GM19397 (cell line): ENCODE measurements around the gene PPP1R10.
"Not testable (repeated sequence)": the region's sequence is repeated elsewhere in the genome, so short reads cannot be mapped to it uniquely, and the experiment has no call there.

Experiments
- ATAC-seq: cut with Tn5 transposase; IDR thresholded peaks from one replicate; pipeline ENCODE4 v1.9.1; 2021; ENCODE audit warnings: mild to moderate bottlenecking, moderate library complexity; ENCODE audit not compliant: unreplicated experiment

PPP1R10 gene

GRCh38 chr6:30616811-30617564, at the start of gene PPP1R10:
PPP1R10 (minus strand) TSS chr6:30617243; CDS start chr6:30609944, 7,299 bp downstream.
- ATAC-seq, result peak; percentile 80

- not testable (repeated sequence) for ATAC-seq
Observed at GRCh38 chr6:30666300-30666699, 49.3 kb upstream of the PPP1R10 start.

DNA sequence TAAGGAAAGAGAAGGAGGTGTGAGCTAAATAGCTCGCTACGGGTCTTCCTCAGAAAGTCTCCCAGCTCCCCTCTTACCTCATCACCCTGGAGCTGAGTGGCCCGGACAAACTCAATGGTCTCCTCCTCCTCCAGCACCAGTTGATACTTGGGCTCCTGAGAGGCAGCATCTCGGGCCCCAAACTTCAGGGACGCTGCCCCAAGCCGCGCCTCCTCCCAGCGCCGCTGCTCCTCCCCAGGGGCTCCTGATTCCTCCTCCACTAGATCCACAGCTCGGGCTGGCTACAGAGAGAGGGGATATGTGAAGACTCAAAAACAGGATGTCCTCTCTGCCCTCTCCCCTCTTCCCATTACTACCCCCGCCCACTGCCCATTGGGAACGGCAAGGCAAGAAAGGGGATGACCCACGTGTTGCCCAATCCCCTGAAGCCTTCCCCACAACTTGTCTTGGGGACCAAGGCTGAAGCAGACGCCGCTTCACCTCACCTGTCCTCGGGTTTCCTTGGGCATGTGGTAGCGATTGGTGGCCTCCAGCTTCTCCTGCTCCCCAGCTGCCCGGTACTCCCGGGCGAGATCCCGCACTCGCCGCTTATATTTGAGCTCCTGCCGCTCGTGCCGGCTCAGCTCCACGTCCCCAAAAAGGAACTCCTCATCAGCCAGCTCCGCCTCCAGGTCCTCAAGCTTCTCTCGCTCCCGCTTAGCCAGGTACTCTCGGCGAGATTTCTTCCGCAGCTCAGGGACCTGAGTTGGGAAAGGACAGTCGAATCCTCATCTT, 48.1 kb upstream of the PPP1R10 start:
- ATAC-seq, result no peak

GRCh38 chr6:30657922-30658321, 40.9 kb upstream of the PPP1R10 start:
- ATAC-seq, result not testable (repeated sequence)

GRCh38 chr6:30657454-30657853, 40.4 kb upstream of the PPP1R10 start:
- ATAC-seq, result no peak

DNA sequence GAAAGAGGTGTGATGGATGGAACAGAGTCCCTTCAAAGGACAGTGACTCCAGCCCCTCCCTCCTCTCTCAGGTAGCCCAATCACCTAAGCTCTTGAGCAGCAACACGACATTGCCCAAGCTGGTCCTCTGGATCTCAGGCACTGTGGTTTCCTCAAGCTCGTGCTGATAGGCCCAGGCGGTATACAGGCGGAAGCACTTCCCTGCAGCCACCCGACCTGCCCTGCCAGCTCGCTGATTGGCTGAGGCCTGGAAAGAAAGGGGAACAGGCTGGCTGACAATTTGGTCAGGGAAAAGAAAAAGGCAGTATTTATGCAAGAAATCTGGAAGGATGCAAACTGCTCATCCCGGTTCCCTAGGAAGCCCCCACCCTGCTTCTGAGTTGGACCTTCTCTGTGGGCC, 39.5 kb upstream of the PPP1R10 start:
- no peak for ATAC-seq

DNA sequence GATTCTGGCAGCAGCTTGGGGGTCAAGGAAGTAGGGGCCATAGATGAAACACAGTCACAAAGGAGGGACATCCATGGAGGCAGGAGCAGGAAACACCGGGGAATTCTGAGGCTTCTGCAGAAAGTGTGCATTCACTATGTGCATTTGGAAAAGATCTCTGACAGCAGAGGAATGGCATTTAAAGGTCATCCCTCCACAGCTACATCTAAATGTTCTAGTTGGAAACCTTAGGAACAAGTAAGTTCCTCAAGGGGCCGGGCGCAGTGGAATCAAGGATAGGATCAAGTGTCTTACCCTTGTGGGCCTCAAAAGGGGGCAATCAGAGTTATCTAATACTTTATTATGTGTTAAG, 38.7 kb upstream of the PPP1R10 start:
- no peak for ATAC-seq

- no peak for ATAC-seq
Observed at GRCh38 chr6:30654798-30655742, 38.0 kb upstream of the PPP1R10 start.

GRCh38 chr6:30651143-30651542, 34.1 kb upstream of the PPP1R10 start:
- ATAC-seq, result no peak

- peak; percentile 66 for ATAC-seq
Observed at GRCh38 chr6:30647242-30648116, 30.4 kb upstream of the PPP1R10 start.

GRCh38 chr6:30646450-30647241, 29.6 kb upstream of the PPP1R10 start, which contains the start of gene C6orf136:
C6orf136 (plus strand) TSS chr6:30647133; CDS start chr6:30647232, 99 bp downstream.
- peak; percentile 58 for ATAC-seq

GRCh38 chr6:30645989-30646388, 28.9 kb upstream of the PPP1R10 start:
- ATAC-seq, result no peak

DNA sequence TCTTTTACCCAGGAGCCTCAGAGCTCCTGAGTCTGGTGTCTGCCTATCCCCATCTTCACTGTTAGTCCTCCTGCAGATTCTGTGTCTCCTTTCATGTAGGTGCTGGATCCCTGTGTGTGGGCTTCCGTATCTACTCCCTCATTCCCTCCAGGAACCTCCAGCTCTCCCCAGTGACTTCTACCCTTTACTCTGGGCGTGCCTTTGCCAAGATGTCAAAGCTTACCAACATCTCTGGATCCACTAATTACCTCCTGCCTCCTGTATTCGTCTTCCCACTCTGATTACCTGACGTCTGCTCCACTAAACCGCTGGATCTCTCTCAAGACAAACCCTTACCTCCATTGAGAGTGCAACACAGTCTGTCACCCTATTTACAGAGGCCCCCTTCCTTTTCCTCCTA, 27.7 kb upstream of the PPP1R10 start:
- no peak for ATAC-seq

DNA sequence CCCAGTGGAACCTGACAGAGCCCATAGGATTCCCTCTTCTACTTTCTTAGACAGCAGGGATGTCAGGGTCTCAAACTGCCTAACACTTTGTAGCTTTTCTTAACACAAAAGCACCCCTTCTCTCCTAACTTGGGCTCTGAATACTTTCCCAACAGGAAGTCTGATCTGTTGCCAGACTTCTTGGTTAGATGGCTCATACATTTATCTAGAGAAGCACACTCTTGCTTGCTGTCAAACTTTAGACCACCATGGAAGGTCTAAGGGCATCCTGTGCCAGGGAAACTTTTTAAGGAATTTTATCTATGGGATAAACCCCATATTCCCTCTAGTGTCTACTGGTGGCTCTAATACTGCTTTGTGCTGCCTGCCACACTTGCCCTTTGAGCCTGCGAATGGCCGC, 26.6 kb upstream of the PPP1R10 start:
- no peak for ATAC-seq

DNA sequence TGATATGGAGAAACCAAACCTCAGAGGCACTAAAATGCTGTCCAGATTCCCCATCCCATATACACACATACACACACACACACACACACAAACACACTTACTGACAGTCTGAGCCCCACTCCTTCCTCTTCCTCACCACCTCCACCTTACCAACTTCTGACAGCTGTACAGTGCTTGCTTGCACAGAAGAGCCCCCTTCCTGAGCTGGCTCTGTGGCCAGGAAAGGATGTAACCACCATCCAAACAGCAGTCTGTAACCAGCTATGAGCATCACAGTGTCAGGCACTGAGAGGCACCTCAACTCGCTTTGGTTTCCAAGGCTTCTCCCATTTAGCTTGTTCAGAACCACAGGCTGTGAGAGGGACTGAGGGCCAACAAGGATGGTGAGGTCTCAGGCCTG, 24.0 kb upstream of the PPP1R10 start:
- ATAC-seq, result no peak

DNA sequence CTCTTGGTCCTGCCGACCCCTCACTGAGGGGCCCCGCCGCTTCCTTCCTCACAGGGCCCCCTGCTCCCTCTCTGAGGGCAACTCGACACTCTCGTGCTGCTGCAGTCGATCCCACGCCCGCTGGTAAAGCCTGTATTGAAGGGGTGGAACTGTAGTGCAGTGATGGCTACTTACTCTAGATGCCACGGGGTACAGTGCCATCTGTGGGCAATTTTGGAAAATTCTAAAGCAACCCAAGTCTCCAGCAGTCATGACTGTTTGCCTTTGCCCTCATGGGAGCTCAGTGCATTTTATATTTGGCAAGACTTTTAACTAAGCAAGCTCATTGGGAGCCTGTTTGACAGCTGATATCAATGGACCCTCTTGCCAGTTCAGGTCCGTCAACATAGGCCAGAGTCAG, 23.4 kb upstream of the PPP1R10 start:
- ATAC-seq, result no peak

GRCh38 chr6:30635834-30636233, 18.8 kb upstream of the PPP1R10 start:
- ATAC-seq, result no peak

DNA sequence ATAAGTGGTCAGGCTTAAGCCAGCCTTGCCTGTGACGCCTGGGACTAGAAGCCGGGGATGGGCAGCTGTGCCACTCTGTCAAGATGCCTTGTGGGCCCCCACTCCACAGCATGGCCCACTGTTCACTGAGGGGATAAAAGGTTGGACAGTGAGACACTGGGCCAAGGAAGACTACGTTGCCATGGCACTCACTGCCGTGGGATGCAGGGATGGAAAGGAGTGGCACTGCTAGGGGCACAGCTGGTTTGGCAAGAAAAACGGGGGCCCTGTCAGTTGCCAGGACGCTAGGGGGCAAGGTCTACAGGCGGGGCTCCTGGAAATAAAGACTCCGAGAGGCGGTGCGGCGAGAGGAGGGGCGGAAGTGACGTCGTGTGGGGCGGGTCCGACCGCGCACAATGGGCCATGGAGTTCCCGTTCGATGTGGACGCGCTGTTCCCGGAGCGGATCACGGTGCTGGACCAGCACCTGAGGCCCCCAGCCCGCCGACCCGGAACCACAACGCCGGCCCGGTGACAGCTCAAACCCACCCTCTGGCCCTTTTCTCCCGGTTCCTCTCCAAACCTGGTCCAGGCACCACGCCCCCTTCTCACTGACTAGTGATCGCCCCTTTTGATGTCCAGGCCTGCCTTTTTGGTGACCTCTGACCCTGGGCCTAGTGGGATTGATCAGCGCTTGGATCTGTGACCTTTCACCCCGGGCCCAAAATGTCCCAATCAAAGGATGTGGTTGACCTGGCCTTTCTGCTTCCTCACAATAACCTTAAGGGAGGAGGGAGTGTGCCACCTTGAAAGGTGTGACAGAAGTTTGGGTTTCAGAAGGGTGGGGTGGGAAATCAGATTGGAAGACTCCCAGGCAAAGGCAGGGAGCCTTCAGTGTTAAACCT, 9.7 kb upstream of the PPP1R10 start, which contains the start of gene ATAT1:
TSS of gene ATAT1 (plus strand) at position 391 of the 883 bp plus-strand sequence.
- ATAC-seq, result peak; percentile 79
